H9 (cell line): ENCODE results near the gene BSN. TPM values are rescaled to one million over a fixed set of nuclear protein-coding genes. Genes with fewer than 3 reads are reported as not detected.

ENCODE experiments used
- DNase-seq: peaks from one replicate; pipeline ENCODE4 v3.0.0-alpha.2; 2017
- H2AFZ ChIP-seq: one replicate; pipeline ENCODE4 v1.6.1; 2013; ENCODE audit warnings: mild to moderate bottlenecking, low read length, control low read depth, moderate library complexity
- H2AK5ac ChIP-seq: 2 replicates; pipeline ENCODE4 v1.6.1; 2013; ENCODE audit warnings: low read length, control low read depth, mixed read lengths; ENCODE audit not compliant: insufficient read length
- H2BK120ac ChIP-seq: one replicate; pipeline ENCODE4 v1.6.1; 2013; ENCODE audit warnings: low read depth, mild to moderate bottlenecking, low read length, control low read depth, inconsistent platforms; ENCODE audit not compliant: poor library complexity, severe bottlenecking
- H2BK12ac ChIP-seq: 2 replicates; pipeline ENCODE4 v1.6.1; 2013; ENCODE audit warnings: low read length, control low read depth, mixed read lengths, low read depth; ENCODE audit not compliant: insufficient read length
- H2BK15ac ChIP-seq: 2 replicates; pipeline ENCODE4 v1.6.1; 2013; ENCODE audit warnings: low read depth, low read length, control low read depth
- H2BK20ac ChIP-seq: one replicate; pipeline ENCODE4 v1.6.1; 2013; ENCODE audit warnings: low read depth, mild to moderate bottlenecking, low read length, control low read depth, inconsistent platforms; ENCODE audit not compliant: poor library complexity, severe bottlenecking
- H2BK5ac ChIP-seq: 2 replicates; pipeline ENCODE4 v1.6.1; 2013; ENCODE audit warnings: low read length, control low read depth, mixed read lengths; ENCODE audit not compliant: insufficient read length
- H3K14ac ChIP-seq: 2 replicates; pipeline ENCODE4 v1.6.1; 2013; ENCODE audit warnings: low read length, control low read depth; ENCODE audit not compliant: insufficient read depth
- H3K18ac ChIP-seq: 2 replicates; pipeline ENCODE4 v1.6.1; 2013; ENCODE audit warnings: low read depth, mild to moderate bottlenecking, mixed read lengths, low read length, control low read depth; ENCODE audit not compliant: insufficient read length
- H3K23ac ChIP-seq: 2 replicates; pipeline ENCODE4 v1.6.1; 2013; ENCODE audit warnings: low read length, control low read depth, mixed read lengths, low read depth; ENCODE audit not compliant: insufficient read length
- H3K23me2 ChIP-seq: 2 replicates; pipeline ENCODE4 v1.6.1; 2013; ENCODE audit warnings: low read depth, mild to moderate bottlenecking, mixed read lengths, low read length, control low read depth; ENCODE audit not compliant: insufficient read length, poor library complexity, severe bottlenecking
- H3K27ac ChIP-seq: 2 replicates; pipeline ENCODE4 v1.5.1; 2013; ENCODE audit warnings: low read length, control low read depth, mixed read lengths, low read depth; ENCODE audit not compliant: insufficient read length
- H3K27me3 ChIP-seq: 2 replicates; pipeline ENCODE4 v1.6.1; 2013; ENCODE audit warnings: low read length, control low read depth, inconsistent platforms; ENCODE audit not compliant: insufficient read depth
- H3K4ac ChIP-seq: 2 replicates; pipeline ENCODE4 v1.6.1; 2013; ENCODE audit warnings: low read depth, mild to moderate bottlenecking, control low read depth, inconsistent platforms, low read length, moderate library complexity
- H3K4me1 ChIP-seq: 2 replicates; pipeline ENCODE4 v1.6.1; 2013; ENCODE audit warnings: low read length, control low read depth, inconsistent platforms; ENCODE audit not compliant: insufficient read depth
- H3K4me2 ChIP-seq: 2 replicates; pipeline ENCODE4 v1.6.1; 2013; ENCODE audit warnings: low read length, control low read depth, mixed read lengths; ENCODE audit not compliant: insufficient read length, insufficient read depth
- H3K56ac ChIP-seq: 2 replicates; pipeline ENCODE4 v1.6.1; 2013; ENCODE audit warnings: low read depth, mild to moderate bottlenecking, mixed read lengths, low read length, control low read depth; ENCODE audit not compliant: insufficient read length
- H3K79me1 ChIP-seq: 2 replicates; pipeline ENCODE4 v1.6.1; 2013; ENCODE audit warnings: low read depth, mild to moderate bottlenecking, moderate library complexity, low read length, control low read depth, inconsistent platforms; ENCODE audit not compliant: insufficient read depth, poor library complexity, severe bottlenecking
- H3K79me2 ChIP-seq: 2 replicates; pipeline ENCODE4 v1.6.1; 2013; ENCODE audit warnings: low read length, control low read depth, inconsistent platforms; ENCODE audit not compliant: insufficient read depth
- H3K9ac ChIP-seq: 2 replicates; pipeline ENCODE4 v1.6.1; 2013; ENCODE audit warnings: low read length, control low read depth, mixed read lengths; ENCODE audit not compliant: insufficient read length; ENCODE audit errors: extremely low read depth
- H3K9me3 ChIP-seq: one replicate; pipeline ENCODE4 v1.6.1; 2013; ENCODE audit warnings: low read depth, low read length, inconsistent platforms; ENCODE audit not compliant: control insufficient read depth
- H3T11ph ChIP-seq: one replicate; pipeline ENCODE4 v1.6.1; 2013; ENCODE audit warnings: mild to moderate bottlenecking, low read length, control low read depth, inconsistent platforms
- H4K20me1 ChIP-seq: one replicate; pipeline ENCODE4 v1.6.1; 2013; ENCODE audit not compliant: control insufficient read depth, insufficient read length, insufficient read depth
- H4K5ac ChIP-seq: 2 replicates; pipeline ENCODE4 v1.6.1; 2013; ENCODE audit warnings: low read depth, mild to moderate bottlenecking, mixed read lengths, low read length, control low read depth; ENCODE audit not compliant: insufficient read length
- H4K8ac ChIP-seq: replicated peaks from 2 replicates; pipeline ENCODE4 v1.6.1; 2013; ENCODE audit warnings: low read length, control low read depth, mixed read lengths, low read depth; ENCODE audit not compliant: insufficient read length
- H4K91ac ChIP-seq: 2 replicates; pipeline ENCODE4 v1.6.1; 2013; ENCODE audit warnings: low read depth, mild to moderate bottlenecking, moderate library complexity, mixed read lengths, low read length, control low read depth; ENCODE audit not compliant: insufficient read length
- H3K27ac Mint-ChIP-seq, 3 experiments: 2 replicates in 2 of 3; 3 replicates in 1 of 3; pipeline ENCODE4 v1.8.0; 2020 to 2021; ENCODE audit warnings: mixed read lengths in 3 of 3, mild to moderate bottlenecking in 1 of 3, moderate library complexity in 1 of 3
- H3K27me3 Mint-ChIP-seq: 2 replicates; pipeline ENCODE4 v1.8.0; 2021; ENCODE audit warnings: low read depth, mild to moderate bottlenecking, moderate library complexity, mixed read lengths
- H3K36me3 Mint-ChIP-seq, 3 experiments: 2 replicates in 2 of 3; 3 replicates in 1 of 3; pipeline ENCODE4 v1.8.0; 2020 to 2021; ENCODE audit warnings: low read depth in 3 of 3, mixed read lengths in 3 of 3; ENCODE audit not compliant: insufficient read depth in 1 of 3
- H3K4me1 Mint-ChIP-seq, 2 experiments: 2 replicates each; pipeline ENCODE4 v1.8.0; 2020; ENCODE audit warnings: mixed read lengths in 2 of 2
- H3K4me3 Mint-ChIP-seq, 2 experiments: 2 replicates in 1 of 2; 3 replicates in 1 of 2; pipeline ENCODE4 v1.8.0; 2020 to 2021; ENCODE audit warnings: mild to moderate bottlenecking in 2 of 2, mixed read lengths in 2 of 2, moderate library complexity in 1 of 2
- H3K9me3 Mint-ChIP-seq, 2 experiments: 2 replicates in 1 of 2; 3 replicates in 1 of 2; pipeline ENCODE4 v1.8.0; 2020; ENCODE audit warnings: mild to moderate bottlenecking in 2 of 2, mixed read lengths in 2 of 2, moderate library complexity in 1 of 2
- CTCF ChIP-seq: fragments of 200-600 bp; sonication (generic); conservative IDR thresholded peaks from 3 replicates; pipeline ENCODE4 v1.8.0; 2021; ENCODE audit warnings: antibody characterized with exemption, mild to moderate bottlenecking
- WGBS: extraction: QIAGEN DNeasy Blood & Tissue Kit; methylation state at CpG from one replicate; pipeline ENCODE4 v1.1.7; 2013; ENCODE audit warnings: missing lambda C conversion rate, low lambda C conversion rate, mixed read lengths; ENCODE audit not compliant: insufficient read length; ENCODE audit errors: extremely low coverage; 5-methylcytosine and 5-hydroxymethylcytosine counted together
- total RNA-seq: library from RNA; stranded (reverse); gene quantifications from 2 replicates; pipeline ENCODE4 v1.2.1, GENCODE V29; 2021

The BSN gene
- total RNA-seq, 1 experiment from 2014 or later = 2.4 TPM

DNA sequence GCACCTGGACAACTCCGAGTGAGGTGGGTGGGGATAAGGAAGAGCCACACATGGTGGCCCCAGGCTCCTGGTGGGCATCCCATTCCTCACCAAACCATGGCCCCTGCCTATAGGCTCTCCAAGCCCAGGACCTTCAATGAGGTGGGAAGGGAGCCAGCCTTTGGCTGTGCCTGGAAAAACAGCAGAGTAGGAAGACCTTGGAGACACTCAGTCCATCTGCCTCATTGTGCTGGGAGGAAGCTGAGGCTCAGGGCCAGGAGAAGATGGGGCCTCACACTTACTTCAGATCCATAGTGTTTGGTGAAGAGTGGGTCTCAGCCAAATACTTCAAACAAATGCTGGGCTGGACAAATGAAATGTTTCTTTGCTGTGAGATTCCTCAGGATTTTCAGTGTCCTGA lies 72.5 kb downstream of the BSN start:
- no peak overlapping the region for H2AK5ac ChIP-seq
- no peak overlapping the region for H3K4me2 ChIP-seq
- H3K79me1 ChIP-seq = no peaks in the 10 kb centered on the region
- H3K4me1 Mint-ChIP-seq = no peaks in the 10 kb centered on the region
- H3K4ac ChIP-seq = no peak overlapping the region
- no peak overlapping the region for H3K4me3 Mint-ChIP-seq
- DNase-seq = no peak
- H3K14ac ChIP-seq = no peak overlapping the region
- H4K20me1 ChIP-seq = no peaks in the 10 kb centered on the region
- no peak overlapping the region for H3K56ac ChIP-seq
- H3K9me3 Mint-ChIP-seq = peaks cover 5 to 9% of the 10 kb centered on the region in 2 experiments; a peak in 3 of 5 replicates
- H2AFZ ChIP-seq = no peak overlapping the region
- no peak overlapping the region for H2BK12ac ChIP-seq
- no peak overlapping the region for H4K91ac ChIP-seq
- H3K27me3 Mint-ChIP-seq = peaks cover 6% of the 10 kb centered on the region
- no peak overlapping the region for H3K27ac ChIP-seq
- no CpG with 5 or more reads among the region's 1 CpG for WGBS
- no peak overlapping the region for H4K5ac ChIP-seq
- no peak overlapping the region for H3K9ac ChIP-seq
- H3K9me3 ChIP-seq = no peaks in the 10 kb centered on the region
- H3K4me1 ChIP-seq = no peaks in the 10 kb centered on the region
- H3K79me2 ChIP-seq = no peaks in the 10 kb centered on the region
- H3K18ac ChIP-seq = no peak overlapping the region
- H3T11ph ChIP-seq = no peak overlapping the region
- no peak overlapping the region for H3K27ac Mint-ChIP-seq
- H3K27me3 ChIP-seq = no peaks in the 10 kb centered on the region
- H2BK15ac ChIP-seq = no peak overlapping the region
- no peak overlapping the region for H2BK20ac ChIP-seq
- no peak overlapping the region for H2BK120ac ChIP-seq
- H4K8ac ChIP-seq = no peak overlapping the region
- no peak for TF ChIP-seq CTCF
- H2BK5ac ChIP-seq = no peak overlapping the region
- no peaks in the 10 kb centered on the region for H3K23me2 ChIP-seq
- H3K36me3 Mint-ChIP-seq = peaks cover 0 to 7% (median 4%) of the 10 kb centered on the region in 3 experiments; a peak in 4 of 7 replicates
- no peak overlapping the region for H3K23ac ChIP-seq
